Upper lobe of left lung (tissue), 6 donors: Measurements from ENCODE around the gene GNPNAT1. TPM values are rescaled to one million over a fixed set of nuclear protein-coding genes. Genes with fewer than 3 reads are reported as not detected.
A peak's percentile ranks its signal among the peaks of the same experiment; 100 is the strongest.

Experiments used
- ATAC-seq, 2 donors: fragments of 200-7000 bp; cut with Tn5 transposase; one replicate each; pipeline ENCODE4 v1.9.1; 2022; ENCODE audit warnings: mild to moderate bottlenecking in 2 of 2, moderate library complexity in 2 of 2; ENCODE audit not compliant: low FRiP score in 2 of 2
- DNase-seq, 2 donors: peaks; one replicate each; pipeline ENCODE4 v3.0.0-alpha.2; 2019 to 2020
- H3K27ac ChIP-seq, 4 donors: fragments of 200-600 bp; sonication (generic); one replicate each; pipeline ENCODE4 v1.5.1; 2016 to 2019
- H3K27me3 ChIP-seq, 4 donors: fragments of 200-600 bp; sonication (generic); one replicate each; pipeline ENCODE4 v1.5.1; 2017 to 2019
- H3K36me3 ChIP-seq, 4 donors: fragments of 200-600 bp; sonication (generic); one replicate each; pipeline ENCODE4 v1.5.1; 2016 to 2019
- H3K4me1 ChIP-seq, 4 donors: fragments of 200-600 bp; sonication (generic); one replicate each; pipeline ENCODE4 v1.5.1; 2018 to 2019
- H3K4me3 ChIP-seq, 4 donors: fragments of 200-600 bp; sonication (generic); one replicate each; pipeline ENCODE4 v1.5.1; 2017 to 2019; ENCODE audit warnings: mild to moderate bottlenecking in 2 of 4, moderate library complexity in 1 of 4
- H3K9me3 ChIP-seq, 4 donors: fragments of 200-600 bp; sonication (generic); one replicate each; pipeline ENCODE4 v1.5.1; 2018 to 2019
- EP300 ChIP-seq, 4 donors: sonication (generic); formaldehyde crosslinking; IDR thresholded peaks; one replicate each; pipeline ENCODE4 v1.5.1; 2017; ENCODE audit warnings: antibody characterized with exemption in 4 of 4, control low read depth in 2 of 4
- POLR2A ChIP-seq, 4 donors: fragments of 450-650 bp; IDR thresholded peaks; one replicate each; pipeline ENCODE4 v1.5.1; 2016 to 2017; ENCODE audit warnings: antibody characterized with exemption in 4 of 4, mild to moderate bottlenecking in 2 of 4
- POLR2AphosphoS5 ChIP-seq, 2 donors: sonication (generic); formaldehyde crosslinking; IDR thresholded peaks; one replicate each; pipeline ENCODE4 v1.5.1; 2017; ENCODE audit warnings: antibody characterized with exemption in 2 of 2
- WGBS, 2 donors: methylation state at CpG; one replicate each; pipeline ENCODE4 v1.1.5; 2017 to 2018; 5-methylcytosine and 5-hydroxymethylcytosine counted together
- total RNA-seq, 6 donors: library from RNA; depleted of rRNA in 4 of 6; stranded (reverse); fragments of >200 nt in 4 of 6; gene quantifications; one replicate each; pipeline versions ENCODE4 v1.1.0 to v1.2.1, GENCODE V29; 2016 to 2021
- TF ChIP-seq, protein P1 (sequence below), 6 experiments: fragments of 450-650 bp in 4 of 6; fragments of 200-600 bp in 2 of 6; sonication (generic) in 2 of 6; IDR thresholded peaks; one replicate each; pipeline ENCODE4 v1.5.1; 2016 to 2019; ENCODE audit warnings: antibody characterized with exemption in 6 of 6
- donor health status: DM: no; HTN: no; CAD: no; lungs with moderate emphysema.
- donor health status: DM: no; HTN: yes; CAD: no; lungs with severe emphysema.

GNPNAT1 gene
- total RNA-seq, 6 donors from 2014 or later, result 2.1 to 18.8 (median 10.9) TPM

DNA sequence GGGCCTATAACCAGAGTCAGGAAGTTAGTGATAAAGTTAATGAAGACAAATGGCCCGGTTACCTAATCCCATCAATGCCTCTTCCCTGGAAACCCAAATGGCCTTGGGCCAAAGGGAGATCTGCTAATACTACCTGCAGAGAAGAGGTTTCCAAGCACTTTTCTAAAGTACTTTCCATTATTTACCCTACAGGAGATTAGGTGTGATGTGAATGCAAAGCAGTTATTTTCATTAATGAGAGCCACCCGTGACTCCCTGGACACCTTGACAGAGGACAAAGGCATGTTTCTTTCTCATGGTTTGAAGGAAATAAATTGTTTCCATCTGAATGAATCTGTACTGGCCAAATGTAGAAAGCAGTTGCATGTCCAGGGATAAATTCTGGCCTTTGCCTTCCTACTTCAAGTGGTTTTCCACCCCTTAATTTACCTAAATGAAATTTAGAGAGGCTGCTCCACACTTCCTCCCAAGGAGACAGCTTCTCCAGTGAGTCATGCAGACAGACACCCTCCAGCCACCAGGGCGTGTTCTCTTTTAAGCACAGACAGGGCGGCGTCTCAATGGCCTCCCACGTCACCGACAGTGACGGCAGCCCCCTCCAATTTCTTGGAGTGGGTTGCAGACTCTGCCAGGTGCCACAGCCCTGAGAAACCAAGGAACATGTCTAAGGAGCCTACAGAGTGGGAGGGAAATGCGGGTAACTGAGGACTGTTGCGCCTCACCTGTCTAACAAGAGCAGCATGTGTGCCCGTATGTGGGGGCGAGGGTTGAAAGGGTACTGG lies 43.9 kb upstream of the GNPNAT1 start:
- WGBS, 2 donors, result 83 to 87% methylated on average over 12 of the region's 12 CpGs
- no peaks in the 10 kb centered on the region for H3K36me3 ChIP-seq
- ATAC-seq (peak; percentile 46 to 97), DNase-seq (peak in 1 of 2 donors; percentile 25)
- peaks cover 0 to 6% (median 4%) of the 10 kb centered on the region in 4 donors for H3K4me1 ChIP-seq
- no peaks in the 10 kb centered on the region for H3K27me3 ChIP-seq
- H3K9me3 ChIP-seq, result no peaks in the 10 kb centered on the region
- no peak overlapping the region for H3K27ac ChIP-seq
- TF ChIP-seq POLR2A (IDR thresholded peaks at IDR 0.05) (no peak), POLR2AphosphoS5 (IDR thresholded peaks at IDR 0.05) (no peak), EP300 (IDR thresholded peaks at IDR 0.05) (no peak)
- TF ChIP-seq, protein P1, sequence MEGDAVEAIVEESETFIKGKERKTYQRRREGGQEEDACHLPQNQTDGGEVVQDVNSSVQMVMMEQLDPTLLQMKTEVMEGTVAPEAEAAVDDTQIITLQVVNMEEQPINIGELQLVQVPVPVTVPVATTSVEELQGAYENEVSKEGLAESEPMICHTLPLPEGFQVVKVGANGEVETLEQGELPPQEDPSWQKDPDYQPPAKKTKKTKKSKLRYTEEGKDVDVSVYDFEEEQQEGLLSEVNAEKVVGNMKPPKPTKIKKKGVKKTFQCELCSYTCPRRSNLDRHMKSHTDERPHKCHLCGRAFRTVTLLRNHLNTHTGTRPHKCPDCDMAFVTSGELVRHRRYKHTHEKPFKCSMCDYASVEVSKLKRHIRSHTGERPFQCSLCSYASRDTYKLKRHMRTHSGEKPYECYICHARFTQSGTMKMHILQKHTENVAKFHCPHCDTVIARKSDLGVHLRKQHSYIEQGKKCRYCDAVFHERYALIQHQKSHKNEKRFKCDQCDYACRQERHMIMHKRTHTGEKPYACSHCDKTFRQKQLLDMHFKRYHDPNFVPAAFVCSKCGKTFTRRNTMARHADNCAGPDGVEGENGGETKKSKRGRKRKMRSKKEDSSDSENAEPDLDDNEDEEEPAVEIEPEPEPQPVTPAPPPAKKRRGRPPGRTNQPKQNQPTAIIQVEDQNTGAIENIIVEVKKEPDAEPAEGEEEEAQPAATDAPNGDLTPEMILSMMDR (IDR thresholded peaks at IDR 0.05), result no peak
- no peak overlapping the region for H3K4me3 ChIP-seq

DNA sequence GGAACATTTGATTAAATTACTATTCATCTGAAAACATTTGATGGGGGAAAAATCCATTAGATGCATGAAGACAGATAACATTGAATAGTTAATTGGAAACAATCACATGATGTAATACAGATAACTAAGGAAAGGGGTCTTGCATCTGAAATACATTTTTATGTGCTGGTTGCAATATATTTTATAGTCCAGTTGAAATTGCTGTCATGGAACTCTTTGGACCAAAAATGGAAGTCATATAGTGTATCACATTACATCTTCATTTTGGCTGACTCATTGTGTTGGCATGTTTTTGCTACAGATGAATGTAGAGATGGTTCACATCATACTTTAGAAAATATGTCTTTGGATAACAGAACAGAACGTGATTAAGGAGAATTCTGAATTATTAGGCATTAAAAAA lies 43.0 kb upstream of the GNPNAT1 start:
- WGBS, 2 donors, result 65 to 76% methylated on average over 1 of the region's 1 CpG
- H3K36me3 ChIP-seq, result no peaks in the 10 kb centered on the region
- ATAC-seq (no peak), DNase-seq (no peak)
- H3K4me1 ChIP-seq, result peaks cover 0 to 6% (median 4%) of the 10 kb centered on the region in 4 donors
- no peak overlapping the region for H3K27ac ChIP-seq
- TF ChIP-seq, protein P1 (IDR thresholded peaks at IDR 0.05), result no peak
- no peak for TF ChIP-seq POLR2A (IDR thresholded peaks at IDR 0.05)
- no peak for TF ChIP-seq POLR2AphosphoS5 (IDR thresholded peaks at IDR 0.05)
- no peak for TF ChIP-seq EP300 (IDR thresholded peaks at IDR 0.05)
- no peaks in the 10 kb centered on the region for H3K9me3 ChIP-seq
- H3K4me3 ChIP-seq, result no peak overlapping the region
- H3K27me3 ChIP-seq, result no peaks in the 10 kb centered on the region

DNA sequence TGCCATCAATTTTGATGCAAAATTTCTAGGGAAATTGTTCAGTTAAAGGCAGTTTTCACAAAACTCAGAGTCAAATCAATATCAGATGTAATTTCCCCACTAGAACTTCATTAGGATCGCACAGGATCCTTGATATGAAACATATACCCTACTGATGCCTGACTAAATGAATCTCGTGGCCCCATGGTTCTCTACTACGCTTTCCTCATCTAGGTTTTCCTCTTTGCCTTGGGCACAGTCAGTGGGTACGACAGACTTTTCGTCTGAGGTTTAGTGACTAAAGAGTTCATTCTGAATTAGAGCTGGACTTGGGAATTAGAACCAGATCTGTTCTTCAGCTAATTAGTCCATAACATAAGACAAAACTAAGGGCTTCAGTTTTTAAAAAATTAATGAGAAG lies 42.5 kb upstream of the GNPNAT1 start:
- DNase-seq (no peak), ATAC-seq (no peak)
- no peaks in the 10 kb centered on the region for H3K36me3 ChIP-seq
- WGBS, 2 donors, result 94 to 99% methylated on average over 5 of the region's 5 CpGs
- peaks cover 0 to 6% (median 4%) of the 10 kb centered on the region in 4 donors for H3K4me1 ChIP-seq
- no peak overlapping the region for H3K27ac ChIP-seq
- no peak for TF ChIP-seq POLR2A (IDR thresholded peaks at IDR 0.05)
- no peak for TF ChIP-seq POLR2AphosphoS5 (IDR thresholded peaks at IDR 0.05)
- TF ChIP-seq, protein P1 (IDR thresholded peaks at IDR 0.05), result no peak
- TF ChIP-seq EP300 (IDR thresholded peaks at IDR 0.05), result no peak
- no peaks in the 10 kb centered on the region for H3K9me3 ChIP-seq
- H3K27me3 ChIP-seq, result no peaks in the 10 kb centered on the region
- H3K4me3 ChIP-seq, result no peak overlapping the region

DNA sequence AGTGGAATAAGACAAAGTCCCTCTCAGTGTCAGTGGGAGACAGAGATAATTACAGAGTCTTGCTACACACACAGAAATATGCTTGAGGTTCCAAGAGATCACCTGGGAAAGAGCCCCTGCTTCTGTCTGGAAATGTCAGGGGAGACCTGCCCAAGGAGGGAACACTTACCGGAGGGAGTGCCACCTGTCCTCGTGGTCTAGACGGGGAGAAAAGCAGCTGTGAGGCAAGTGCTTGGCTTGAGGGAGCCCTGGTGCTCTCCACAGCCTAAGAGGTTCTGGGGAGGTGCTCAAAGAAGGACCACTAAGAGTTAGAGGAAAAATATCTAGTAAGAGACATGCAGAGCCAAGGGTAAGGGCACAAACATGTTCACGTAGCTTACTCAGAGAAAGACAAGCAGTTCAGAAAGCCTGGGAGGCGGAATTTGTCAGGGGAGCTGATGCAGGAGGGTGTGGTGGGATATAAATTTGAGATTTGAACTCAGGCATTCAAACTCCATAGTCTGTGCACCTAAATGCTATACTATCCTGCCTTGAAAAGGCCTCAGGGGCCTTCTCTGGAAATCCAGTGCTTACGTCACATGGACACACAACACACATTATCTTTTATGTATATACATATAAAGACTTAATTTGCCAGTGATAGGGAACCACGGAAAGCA lies 38.2 kb upstream of the GNPNAT1 start:
- Histone ChIP-seq H3K9me3 (no peaks in the 10 kb centered on the region), H3K27ac (no peak overlapping the region), H3K27me3 (no peaks in the 10 kb centered on the region), H3K4me3 (no peak overlapping the region), H3K36me3 (no peaks in the 10 kb centered on the region), H3K4me1 (peaks cover 0 to 2% (median under 1%) of the 10 kb centered on the region in 4 donors)
- 81% methylated on average over 7 of the region's 7 CpGs for WGBS, 2 donors
- peak in 1 of 2 donors; percentile 30 for ATAC-seq
- DNase-seq, result no peak
- TF ChIP-seq EP300 (IDR thresholded peaks at IDR 0.05), result no peak

DNA sequence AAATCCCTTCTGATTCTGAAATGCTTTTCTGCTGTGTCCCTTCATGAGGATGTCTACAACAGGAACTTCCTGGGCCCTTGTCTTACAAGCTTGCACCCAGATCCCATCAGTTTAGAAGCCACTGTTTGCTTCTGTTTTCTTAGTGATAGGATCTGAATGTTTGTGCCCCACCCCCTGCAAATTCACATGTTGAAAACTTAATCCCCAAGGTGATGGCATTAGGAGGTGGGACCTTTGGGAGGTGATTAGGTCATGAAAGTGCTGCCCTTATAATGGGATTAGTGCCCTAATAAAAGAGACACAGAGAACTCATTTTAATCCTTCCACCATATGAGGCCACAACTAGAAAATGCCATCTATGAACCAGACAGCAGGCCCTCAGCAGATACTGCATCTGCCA lies 36.0 kb upstream of the GNPNAT1 start:
- H3K27ac ChIP-seq, result no peak overlapping the region
- peaks cover 0 to 10% (median 3%) of the 10 kb centered on the region in 4 donors for H3K4me1 ChIP-seq
- DNase-seq (no peak), ATAC-seq (no peak)
- H3K9me3 ChIP-seq, result no peaks in the 10 kb centered on the region
- TF ChIP-seq EP300 (IDR thresholded peaks at IDR 0.05) (no peak), POLR2A (IDR thresholded peaks at IDR 0.05) (no peak), POLR2AphosphoS5 (IDR thresholded peaks at IDR 0.05) (no peak)
- TF ChIP-seq, protein P1 (IDR thresholded peaks at IDR 0.05), result no peak
- no peak overlapping the region for H3K4me3 ChIP-seq
- H3K27me3 ChIP-seq, result no peaks in the 10 kb centered on the region
- no peaks in the 10 kb centered on the region for H3K36me3 ChIP-seq
